Fibroblast of gingiva (primary cell): ENCODE data around the gene GALNT2.

Source experiments
- DNase-seq: peaks from one replicate; pipeline ENCODE4 v3.0.0-alpha.2; 2011; ENCODE audit warnings: low read depth

GALNT2 gene

DNA sequence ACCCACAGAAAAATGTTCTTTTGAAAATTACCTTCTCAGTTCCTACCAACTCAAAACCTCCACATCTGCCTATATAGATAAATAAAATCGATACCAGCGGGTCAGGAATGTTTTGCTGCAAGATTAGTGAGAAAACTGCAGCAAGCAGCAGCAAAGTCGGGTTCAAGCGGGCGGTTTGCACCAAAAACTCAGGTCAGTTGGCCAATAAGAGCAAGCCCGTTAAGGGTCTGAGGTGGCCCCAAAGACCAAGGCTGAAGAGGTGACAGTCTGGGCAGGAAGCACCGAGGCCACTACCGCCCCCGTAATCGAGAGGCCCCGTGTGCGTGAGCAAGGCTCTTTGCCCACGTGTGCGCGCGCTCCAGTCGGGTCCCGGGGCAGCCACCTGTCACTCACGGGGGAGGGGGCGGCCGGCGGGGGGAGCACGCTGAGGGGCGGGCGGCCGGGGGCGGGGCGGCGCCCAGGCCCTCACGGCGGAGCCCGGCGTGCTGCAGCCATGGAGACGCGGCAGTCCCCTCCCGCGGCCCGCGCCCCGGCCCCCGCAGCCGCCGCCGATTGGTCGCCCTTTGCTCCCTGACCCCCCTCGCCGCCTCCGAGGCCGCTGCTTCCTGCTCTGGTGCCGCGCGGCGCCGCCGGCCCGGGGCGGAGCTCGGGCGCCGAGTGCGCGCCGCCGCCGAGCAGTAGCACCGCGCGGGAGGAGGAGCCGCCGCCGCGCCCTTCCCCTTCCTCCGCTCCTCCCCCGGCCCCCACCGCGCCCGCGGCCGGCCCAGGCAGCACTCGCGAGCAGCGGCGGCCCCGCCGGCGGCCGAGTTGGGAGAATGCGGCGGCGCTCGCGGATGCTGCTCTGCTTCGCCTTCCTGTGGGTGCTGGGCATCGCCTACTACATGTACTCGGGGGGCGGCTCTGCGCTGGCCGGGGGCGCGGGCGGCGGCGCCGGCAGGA lies at the start of gene GALNT2:
Gene GALNT2, plus strand, starts transcription at position 773 of the 939 bp plus-strand sequence. Its CDS starts 43 bp downstream, at position 816.
- peak; percentile 84 for DNase-seq

DNA sequence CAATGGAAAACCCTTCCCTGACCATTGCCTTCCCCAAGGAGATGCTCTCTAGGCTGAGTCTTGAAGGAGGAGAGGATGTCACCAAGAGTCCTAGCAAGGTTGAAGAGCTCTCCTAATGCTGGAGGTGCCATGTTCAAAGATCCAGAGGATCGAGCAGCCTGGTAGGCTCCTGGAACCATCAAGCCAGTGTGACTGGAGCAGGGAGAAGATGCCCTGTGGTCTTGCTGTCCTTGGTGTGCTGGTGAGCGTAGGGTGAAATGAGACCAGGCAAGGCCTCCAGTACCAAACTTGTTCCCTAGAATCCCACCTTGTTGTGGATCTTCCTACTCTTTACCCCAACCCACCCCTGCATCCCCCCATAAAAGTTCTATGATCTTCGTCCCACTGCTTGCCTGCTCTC lies 46.6 kb upstream of the GALNT2 start:
- DNase-seq: no peak

DNA sequence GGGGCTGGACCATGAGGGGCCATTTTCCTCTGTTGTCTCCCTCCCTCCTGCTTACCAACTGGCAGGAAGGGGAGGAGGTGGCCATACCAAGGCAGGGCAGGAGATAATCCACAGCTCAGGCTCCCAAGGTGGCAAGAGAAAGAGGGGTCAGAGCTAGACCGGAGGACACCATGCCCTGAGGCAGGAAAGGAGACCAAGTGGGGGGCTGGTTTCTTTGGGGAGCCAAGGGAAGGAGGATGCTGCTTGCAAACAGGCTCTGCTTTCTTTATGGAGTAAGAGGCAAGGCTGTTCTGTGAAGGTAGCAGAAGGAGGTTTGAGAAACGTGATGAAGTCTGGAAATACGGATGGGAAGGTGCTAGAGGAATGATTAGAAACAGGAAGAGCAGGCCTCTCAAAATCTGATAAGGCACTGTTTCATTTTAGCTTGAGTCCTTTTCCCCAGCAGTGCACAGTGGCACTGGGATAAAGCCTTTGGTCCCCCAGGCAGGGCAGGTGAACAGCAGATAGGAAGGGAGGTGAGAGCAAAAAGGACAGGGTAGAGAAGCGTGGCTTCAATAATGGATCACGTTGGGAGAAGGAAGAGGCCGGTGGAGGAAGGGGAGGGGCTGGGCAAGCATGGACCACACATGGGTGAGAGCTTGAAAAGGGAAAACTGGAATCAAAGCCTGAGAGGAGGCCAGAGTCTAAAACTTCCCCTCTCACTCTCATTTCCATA lies 44.2 kb upstream of the GALNT2 start:
- no peak for DNase-seq

DNA sequence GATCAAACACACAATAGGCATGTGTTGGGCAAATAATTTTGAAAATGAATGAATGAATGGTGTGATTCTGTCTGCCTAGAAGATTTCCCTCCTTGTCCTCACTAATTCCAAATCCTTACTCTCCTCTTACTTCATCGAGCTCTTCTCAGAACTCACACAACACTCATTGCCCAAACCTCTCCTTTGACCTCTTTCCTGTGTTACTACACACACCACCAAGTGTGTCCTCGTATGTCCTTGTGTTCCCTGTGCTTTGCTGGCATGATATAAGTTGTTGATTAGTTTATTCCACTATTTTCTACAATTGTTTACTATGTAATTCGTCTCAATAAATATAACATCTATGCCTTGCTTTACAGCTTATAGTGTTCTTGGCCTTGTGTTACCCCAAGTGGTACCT lies 41.4 kb upstream of the GALNT2 start:
- no peak for DNase-seq

DNA sequence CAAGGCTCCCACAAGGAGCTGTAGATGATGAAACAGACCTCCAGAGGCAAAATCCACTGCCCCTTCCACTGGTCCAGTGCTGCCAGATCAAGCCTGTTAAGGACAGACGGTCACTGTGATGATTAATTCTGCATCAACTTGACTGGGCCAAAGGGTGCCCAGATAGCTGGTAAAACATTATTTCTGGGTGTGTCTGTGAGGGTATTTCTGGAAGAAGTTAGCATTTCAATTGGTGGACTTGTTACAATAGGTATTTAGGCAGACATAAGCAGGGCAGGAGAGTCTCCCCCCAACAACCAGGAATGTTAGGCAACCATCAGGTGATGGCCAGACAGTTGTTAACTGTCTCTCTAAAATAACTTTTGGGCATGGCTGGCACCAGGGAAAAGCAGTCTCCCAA lies 40.9 kb upstream of the GALNT2 start:
- no peak for DNase-seq

DNA sequence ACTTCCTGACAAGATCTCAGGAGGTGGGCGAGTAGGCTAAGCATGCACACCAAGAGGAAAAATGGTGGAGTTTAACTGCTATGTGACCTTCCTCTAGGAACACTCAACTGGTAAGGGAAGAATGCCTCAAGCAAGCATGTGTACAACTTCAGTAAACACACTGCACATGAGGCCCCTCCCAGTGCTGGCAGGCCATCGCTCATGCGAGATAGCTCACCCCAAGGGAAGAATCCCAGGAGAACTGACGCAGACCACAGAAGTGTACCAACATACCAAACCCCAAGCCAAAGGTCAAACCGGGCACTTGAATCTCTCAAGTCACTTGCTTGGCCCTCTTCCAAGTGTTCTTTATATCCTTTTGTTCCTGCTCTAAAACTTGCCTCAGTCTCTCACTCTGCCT lies 40.5 kb upstream of the GALNT2 start:
- DNase-seq: no peak

DNA sequence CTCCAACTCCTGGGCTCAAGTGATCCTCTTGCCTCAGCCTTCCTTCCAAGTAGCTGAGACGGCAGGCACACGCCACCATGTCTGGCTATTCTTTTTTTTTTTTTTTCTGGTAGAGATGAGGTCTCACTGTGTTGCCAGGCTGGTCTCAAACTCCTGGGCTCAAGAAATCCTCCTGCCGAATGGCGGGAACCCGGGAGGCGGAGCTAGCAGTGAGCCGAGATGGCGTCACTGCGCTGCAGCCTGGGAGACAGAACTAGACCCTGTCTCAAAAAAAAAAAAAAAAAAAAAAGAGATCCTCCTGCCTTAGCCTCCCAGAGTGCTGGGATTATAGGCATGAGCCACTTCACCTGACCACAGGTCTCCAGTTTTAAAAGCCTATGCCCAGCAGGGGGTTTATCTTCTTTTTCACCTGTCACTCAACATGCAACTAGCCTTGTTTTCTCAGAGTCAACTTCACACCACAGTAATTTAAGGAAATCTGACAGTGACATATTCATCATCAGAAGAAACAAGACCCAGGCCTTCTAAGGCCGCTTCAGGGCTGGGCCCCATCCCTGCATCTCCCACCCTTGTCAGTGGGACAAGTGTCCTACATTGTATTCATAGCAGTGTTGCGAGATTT lies 38.3 kb upstream of the GALNT2 start:
- no peak for DNase-seq

DNA sequence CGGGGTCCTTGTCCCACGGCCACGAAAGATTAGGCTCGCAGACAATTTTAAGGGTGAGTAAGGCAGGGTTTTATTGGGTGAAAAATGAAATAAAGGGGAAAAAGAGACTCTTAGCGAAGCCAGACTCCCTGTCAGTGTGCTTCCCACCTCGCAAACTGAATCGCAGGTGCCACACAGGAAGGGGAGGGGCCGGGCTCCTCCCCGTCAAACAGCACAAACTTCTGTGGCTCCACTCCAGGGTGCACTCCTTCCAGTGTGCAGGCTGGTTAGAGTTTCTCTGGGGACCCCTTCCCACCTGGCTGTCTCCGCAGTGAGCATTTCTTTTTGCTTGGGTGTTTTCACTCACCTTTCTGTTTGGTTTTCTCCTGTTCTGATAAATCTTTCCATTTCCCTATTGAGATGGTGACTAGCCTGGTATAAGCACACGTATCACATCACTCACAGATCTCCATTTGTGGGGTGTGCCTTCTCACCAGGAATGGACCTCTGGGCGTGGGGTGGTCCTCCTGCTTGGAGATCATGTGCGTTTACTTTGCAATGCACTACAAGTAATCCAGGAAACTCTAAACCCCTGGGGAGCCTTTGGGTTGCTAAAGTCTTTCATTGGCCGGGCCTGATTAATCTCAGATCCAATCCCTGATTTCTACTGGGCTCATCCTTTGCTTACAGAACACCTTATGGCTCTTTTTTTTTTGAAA lies 37.6 kb upstream of the GALNT2 start:
- no peak for DNase-seq

DNA sequence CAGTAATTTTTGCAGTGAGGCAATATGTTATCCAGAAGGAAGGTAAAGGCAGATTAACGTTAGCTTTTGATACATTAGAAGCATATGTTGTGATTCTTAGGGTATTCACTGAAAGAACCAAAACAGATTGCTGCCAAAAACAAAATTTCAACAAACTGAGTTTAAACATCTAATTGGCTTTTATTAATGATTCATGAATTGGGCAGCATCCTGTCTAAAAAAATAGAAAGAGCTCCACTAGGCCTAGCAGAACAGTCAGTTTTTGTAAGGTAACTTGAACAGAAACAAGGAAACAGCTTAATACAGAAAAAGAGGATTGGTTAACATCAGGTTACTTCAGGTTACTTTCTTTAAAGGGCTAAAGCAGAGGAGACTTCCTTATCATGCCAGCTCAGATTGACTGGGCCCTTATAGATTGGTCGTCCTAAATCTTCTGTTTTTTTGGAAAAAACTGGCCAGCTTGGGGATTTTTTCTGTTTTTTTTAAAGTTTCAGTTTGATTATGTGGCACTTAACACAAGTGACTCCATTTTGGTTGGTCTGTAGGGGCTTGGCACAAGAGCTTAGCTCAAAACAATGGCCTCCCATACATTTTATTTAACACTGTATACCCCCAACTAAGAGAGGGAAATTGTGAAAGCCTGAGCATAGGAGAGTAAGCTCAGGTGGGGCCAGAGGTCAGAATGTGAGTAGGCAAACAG lies 36.8 kb upstream of the GALNT2 start:
- no peak for DNase-seq

DNA sequence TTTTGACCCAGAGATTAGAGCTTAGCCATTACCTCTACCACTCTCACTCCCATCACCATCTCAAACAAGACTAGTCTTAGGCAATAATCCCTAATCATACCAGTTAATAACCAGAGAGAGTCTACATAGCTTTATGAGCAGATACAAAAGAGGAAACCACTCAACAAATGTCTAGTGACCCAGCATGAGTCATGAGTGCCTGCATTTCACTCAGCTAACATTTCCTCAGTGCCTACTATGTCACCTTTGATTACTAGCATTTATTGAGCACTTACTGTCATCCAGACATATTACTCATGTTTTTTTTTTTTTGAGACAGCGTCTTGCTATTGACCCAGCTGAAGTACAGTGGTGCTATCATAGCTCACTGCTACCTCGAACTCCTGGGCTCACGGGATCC lies 35.9 kb upstream of the GALNT2 start:
- DNase-seq: no peak

DNA sequence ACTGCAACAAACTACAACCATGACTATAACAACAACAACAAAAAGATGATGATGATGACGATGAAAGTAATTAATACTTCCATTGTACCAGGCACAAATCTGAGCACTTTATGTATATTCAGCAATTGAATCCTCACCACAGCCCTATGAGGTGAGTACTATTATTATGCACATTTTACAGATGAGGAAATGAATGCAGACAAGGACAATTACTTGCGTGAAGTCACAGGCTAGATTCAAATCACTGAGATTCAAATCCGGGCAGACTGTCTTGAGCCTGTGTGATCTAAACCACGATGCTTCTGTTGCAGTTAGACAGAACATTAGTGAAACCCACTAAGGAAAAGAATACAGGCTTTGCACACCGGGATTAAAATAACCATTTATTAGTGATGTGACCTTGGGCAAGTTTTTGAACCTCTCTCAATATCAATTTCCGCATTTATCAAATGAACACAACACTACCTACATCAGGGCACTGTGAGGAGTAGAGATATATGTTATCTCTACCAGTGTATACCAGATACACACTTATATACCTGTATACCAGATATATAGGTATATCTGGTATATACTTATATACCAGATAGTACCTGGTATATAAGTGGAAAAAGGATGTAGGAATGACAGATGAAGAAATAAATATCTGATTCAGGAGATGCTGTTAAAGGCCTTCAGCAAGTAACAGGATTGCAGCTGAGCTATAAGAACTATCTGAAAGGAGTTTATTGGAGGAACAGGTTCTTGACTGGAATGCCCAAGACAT lies 34.3 kb upstream of the GALNT2 start:
- no peak for DNase-seq

DNA sequence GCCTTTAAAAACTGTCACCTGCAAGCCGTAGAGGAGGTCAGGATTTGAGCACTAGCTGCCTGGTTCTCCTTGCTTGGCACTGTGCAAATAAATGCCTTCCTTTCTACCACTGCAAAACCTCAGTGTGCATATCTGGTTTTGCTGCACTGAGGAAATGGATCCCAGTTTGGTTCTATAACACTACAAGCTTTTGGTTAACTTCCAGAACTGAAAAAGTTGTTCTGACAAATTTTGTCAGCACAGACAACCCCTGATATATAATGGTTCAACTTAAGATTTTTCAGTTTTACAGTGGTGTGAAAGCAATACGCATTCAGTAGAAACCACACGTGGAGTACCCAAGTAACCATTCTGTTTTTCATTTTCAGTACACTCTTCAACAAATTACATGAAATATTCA lies 29.8 kb upstream of the GALNT2 start:
- no peak for DNase-seq

DNA sequence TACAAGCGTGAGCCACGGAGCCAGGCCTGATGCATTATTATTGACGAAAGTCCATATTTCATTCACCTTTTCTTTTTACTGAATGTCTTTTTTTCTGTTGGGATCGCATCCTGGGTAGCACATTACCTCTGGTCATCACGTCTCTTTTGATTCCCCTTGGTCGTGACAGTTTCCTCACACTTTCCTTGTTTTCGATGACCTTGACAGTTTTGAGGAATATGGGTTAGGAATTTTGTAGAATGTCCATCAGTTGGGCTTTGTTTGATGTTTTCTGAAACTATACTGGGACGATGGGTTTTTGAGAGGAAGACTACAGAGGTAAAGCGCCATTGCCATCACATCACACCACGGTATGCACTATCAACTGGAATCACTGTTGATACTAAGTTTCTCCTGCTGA lies 26.6 kb upstream of the GALNT2 start:
- DNase-seq: no peak

DNA sequence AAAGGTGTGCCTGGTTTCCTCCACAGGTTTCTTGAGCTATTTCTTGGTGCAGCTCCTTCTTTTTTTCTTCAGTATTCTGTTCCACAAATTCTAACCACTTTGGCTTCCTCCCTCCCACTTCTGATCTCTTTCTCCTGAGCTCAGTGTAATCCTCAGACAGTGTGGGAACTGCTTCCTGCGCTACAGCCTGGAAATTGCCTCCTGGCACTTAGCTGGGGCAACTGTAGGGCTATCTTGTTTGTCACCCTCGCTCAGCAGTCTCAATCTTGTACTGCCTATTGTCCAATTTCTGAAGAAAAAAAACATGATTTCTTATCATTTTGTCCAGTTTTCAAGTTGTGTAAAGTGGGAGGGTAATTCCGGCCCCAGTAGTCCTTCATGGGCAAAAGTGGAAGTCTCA lies 24.0 kb upstream of the GALNT2 start:
- DNase-seq: no peak

DNA sequence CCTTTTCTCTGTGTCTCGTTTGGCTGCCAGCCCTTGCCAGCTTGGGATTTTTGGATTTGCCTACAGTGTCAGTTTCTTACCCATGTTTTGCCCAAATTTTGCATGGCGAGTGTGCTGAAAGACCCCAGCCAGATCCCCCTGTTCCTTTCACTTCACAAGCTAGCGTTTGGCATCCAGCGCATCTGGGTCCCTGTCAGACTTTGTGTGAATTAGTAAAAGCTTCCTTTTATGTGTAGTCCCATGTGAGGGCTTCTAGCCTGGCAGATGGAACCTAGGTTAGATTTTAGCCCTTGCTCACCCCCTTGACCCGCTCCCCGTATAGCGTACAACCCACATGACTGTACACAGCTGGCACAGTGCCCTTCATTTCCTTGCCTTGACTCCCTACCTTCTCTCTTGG lies 22.3 kb upstream of the GALNT2 start:
- DNase-seq: no peak

DNA sequence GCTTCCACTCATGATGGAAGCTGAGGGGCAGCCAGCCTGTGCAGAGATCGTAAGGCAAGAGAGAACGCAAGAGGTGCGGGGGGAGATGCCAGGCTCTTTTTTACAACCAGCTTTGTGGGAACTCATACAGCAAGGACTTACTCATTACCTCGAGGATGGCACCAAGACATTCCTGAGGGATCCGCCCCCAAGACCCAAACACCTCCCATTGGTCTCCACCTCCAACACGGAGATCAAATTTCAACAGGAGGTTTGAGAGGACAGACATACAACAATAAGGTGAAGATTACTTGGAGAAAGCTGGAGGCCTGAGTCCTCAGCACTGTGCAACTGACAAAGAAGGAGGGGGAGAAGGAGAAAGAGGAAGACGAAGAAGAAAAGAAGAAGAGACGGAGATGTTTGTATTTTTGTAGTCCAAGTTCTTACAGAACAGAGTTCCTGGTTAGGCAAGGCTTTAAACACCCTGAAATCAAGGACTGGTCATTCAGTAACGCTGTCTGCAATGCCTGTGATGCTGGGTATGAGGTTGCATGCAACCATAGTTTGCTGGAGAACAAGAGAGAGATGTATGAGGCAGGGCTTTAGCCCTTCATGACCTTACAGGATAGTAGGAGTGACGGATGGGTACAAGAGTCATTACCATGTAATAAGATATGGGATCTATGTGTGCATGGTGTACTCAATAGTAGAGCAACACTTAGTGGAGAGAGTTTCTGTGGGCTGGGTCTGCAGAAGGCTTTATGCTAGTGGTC lies 19.7 kb upstream of the GALNT2 start:
- no peak for DNase-seq

DNA sequence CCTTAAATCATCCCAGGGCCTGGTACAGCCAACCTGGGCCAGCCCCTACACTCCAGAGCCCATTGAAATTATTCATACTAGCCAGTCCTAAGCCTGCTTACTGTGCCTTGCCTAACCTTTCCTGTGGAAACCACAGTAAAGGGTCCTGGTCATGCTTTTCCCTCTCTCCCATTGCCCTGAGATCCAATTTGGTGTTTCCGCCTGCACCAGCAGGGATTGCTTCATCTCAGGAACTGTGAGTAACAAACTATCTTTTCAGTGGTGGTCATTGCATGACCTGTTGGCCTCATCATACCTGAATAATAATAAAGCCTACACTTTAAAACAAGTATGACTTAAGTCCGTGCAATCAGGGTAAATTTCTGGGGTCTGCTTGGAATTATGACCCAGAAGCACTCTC lies 18.7 kb upstream of the GALNT2 start:
- DNase-seq: no peak

DNA sequence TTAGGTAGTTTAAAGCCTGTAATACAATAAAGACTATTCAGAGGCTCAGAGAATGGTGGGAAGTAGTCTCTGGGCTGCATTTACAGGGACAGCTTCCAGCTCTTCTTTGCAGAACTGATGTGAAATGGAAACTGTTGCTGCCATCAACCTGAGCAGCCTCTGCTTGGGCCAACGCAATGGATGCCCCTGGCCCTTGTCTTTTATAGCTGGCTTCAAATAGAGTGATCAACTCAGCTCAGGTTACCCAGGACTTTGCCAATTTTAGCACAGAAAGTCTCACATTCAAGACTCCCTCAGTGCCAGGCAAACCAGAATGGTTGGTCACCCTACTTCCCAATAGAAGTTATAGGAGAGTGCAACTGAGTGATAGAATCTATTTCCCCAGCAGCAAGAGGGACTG lies 18.1 kb upstream of the GALNT2 start:
- no peak for DNase-seq

DNA sequence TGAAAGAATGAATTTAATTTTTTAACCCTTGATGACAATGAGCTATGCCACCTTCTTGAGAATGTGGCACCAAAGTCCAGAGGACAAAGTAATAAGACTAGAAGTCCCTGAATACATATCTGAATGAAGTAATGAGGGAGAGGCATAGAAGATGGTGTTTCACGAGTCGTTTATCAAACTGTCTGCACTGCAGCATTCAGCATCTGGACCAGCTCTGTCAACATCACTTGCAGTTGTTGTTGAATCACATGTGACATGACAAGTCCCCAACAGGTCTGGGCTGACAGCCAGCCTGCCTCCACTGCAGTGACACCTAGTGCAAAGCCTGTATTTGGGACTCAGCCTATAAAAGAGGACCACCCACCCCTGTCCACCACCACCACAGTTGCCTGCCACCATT lies 17.3 kb upstream of the GALNT2 start:
- DNase-seq: no peak
